ENCODE data around the gene TNFSF13. TPM values are rescaled to one million over a fixed set of nuclear protein-coding genes. Genes with fewer than 3 reads are reported as not detected.

TNFSF13 gene
- total RNA-seq, 1 donor from 2014 or later, result 1.7 TPM

DNA sequence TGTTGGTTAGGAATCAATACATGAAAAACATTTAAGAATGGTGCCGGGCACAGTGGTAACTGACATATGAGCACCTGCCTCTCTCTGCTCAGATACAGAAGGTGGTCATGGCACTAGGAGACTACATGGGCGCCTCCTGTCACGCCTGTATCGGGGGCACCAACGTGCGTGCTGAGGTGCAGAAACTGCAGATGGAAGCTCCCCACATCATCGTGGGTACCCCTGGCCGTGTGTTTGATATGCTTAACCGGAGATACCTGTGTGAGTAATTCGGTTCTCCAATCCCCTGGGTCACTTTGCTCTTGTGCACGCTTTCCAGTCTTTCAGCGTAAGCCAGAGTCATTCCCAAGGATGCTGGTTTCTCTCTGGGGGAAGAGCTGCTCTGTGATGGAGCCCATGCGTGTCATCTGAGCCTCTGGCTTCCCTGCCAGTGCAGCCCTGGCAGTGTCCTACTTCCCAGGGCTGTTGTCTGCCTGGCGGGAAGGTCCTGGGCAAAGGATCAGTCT, 17.9 kb downstream of the TNFSF13 start:
- H3K27me3 Mint-ChIP-seq (ENCODE audit: low read depth), result no peaks in the 10 kb centered on the region
- DNase-seq (ENCODE audit: low spot score), result no peak
- TF ChIP-seq, protein P1, sequence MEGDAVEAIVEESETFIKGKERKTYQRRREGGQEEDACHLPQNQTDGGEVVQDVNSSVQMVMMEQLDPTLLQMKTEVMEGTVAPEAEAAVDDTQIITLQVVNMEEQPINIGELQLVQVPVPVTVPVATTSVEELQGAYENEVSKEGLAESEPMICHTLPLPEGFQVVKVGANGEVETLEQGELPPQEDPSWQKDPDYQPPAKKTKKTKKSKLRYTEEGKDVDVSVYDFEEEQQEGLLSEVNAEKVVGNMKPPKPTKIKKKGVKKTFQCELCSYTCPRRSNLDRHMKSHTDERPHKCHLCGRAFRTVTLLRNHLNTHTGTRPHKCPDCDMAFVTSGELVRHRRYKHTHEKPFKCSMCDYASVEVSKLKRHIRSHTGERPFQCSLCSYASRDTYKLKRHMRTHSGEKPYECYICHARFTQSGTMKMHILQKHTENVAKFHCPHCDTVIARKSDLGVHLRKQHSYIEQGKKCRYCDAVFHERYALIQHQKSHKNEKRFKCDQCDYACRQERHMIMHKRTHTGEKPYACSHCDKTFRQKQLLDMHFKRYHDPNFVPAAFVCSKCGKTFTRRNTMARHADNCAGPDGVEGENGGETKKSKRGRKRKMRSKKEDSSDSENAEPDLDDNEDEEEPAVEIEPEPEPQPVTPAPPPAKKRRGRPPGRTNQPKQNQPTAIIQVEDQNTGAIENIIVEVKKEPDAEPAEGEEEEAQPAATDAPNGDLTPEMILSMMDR (IDR thresholded peaks at IDR 0.05), result no peak
- peaks cover 72% of the 10 kb centered on the region for H3K4me1 Mint-ChIP-seq (ENCODE audit: low read depth)
- H3K36me3 Mint-ChIP-seq (ENCODE audit: low read depth), result peaks cover 45% of the 10 kb centered on the region
- H3K9me3 Mint-ChIP-seq (ENCODE audit: low read depth), result no peaks in the 10 kb centered on the region
- H3K27ac Mint-ChIP-seq (ENCODE audit: unreplicated experiment), result peak overlapping the region; percentile 57
- H3K4me3 Mint-ChIP-seq (ENCODE audit: unreplicated experiment), result no peak overlapping the region

DNA sequence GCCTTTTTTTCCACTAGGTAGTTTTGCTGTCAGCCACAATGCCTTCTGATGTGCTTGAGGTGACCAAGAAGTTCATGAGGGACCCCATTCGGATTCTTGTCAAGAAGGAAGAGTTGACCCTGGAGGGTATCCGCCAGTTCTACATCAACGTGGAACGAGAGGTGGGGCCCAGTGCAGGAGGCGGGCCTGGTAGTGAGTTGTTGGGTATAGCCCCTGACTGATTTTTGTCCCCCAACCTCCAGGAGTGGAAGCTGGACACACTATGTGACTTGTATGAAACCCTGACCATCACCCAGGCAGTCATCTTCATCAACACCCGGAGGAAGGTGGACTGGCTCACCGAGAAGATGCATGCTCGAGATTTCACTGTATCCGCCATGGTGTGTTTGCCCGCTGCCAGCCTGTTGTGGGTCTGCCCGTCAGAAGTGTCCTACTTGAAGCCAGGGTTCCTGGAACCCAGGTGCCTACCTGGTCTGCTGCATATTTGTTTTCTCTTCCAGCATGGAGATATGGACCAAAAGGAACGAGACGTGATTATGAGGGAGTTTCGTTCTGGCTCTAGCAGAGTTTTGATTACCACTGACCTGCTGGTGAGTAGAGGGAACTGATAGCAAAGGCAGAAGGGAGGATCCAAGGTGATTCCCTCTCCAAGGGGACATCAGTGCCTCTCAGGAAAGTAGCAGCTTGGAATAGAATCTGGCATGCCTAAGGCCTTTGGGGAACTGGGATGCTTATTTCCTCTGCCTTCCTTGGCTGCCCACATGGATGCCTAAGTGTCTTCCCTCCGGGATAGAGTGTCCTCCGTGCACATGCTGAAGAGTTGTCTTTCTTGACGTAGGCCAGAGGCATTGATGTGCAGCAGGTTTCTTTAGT, 19.0 kb downstream of the TNFSF13 start:
- peaks cover 72% of the 10 kb centered on the region for H3K4me1 Mint-ChIP-seq (ENCODE audit: low read depth)
- peaks cover 46% of the 10 kb centered on the region for H3K36me3 Mint-ChIP-seq (ENCODE audit: low read depth)
- H3K27me3 Mint-ChIP-seq (ENCODE audit: low read depth), result no peaks in the 10 kb centered on the region
- no peak overlapping the region for H3K4me3 Mint-ChIP-seq (ENCODE audit: unreplicated experiment)
- no peaks in the 10 kb centered on the region for H3K9me3 Mint-ChIP-seq (ENCODE audit: low read depth)
- TF ChIP-seq, protein P1 (IDR thresholded peaks at IDR 0.05), result no peak
- H3K27ac Mint-ChIP-seq (ENCODE audit: unreplicated experiment), result peak overlapping the region; percentile 65
- DNase-seq (ENCODE audit: low spot score), result no peak

DNA sequence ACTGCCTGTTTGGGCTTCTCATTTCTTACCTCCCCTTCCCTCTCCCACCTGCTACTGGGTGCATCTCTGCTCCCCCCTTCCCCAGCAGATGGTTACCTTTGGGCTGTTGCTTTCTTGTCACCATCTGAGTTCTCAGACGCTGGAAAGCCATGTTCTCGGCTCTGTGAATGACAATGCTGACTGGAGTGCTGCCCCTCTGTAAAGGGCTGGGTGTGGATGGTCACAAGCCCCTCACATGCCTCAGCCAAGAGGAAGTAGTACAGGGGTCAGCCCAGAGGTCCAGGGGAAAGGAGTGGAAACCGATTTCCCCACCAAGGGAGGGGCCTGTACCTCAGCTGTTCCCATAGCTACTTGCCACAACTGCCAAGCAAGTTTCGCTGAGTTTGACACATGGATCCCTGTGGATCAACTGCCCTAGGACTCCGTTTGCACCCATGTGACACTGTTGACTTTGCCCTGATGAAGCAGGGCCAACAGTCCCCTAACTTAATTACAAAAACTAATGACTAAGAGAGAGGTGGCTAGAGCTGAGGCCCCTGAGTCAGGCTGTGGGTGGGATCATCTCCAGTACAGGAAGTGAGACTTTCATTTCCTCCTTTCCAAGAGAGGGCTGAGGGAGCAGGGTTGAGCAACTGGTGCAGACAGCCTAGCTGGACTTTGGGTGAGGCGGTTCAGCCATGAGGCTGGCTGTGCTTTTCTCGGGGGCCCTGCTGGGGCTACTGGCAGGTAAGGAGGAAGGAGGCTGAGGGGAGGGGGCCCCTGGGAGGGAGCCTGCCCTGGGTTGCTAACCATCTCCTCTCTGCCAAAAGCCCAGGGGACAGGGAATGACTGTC, 20.7 kb downstream of the TNFSF13 start, which contains the start of gene CD68:
Gene CD68, plus strand, starts transcription at position 638 of the 833 bp plus-strand sequence. Its CDS starts 40 bp downstream, at position 678.
- DNase-seq (ENCODE audit: low spot score), result no peak
- H3K4me1 Mint-ChIP-seq (ENCODE audit: low read depth), result peaks cover 74% of the 10 kb centered on the region
- H3K9me3 Mint-ChIP-seq (ENCODE audit: low read depth), result no peaks in the 10 kb centered on the region
- TF ChIP-seq, protein P1 (IDR thresholded peaks at IDR 0.05), result no peak
- H3K36me3 Mint-ChIP-seq (ENCODE audit: low read depth), result peaks cover 39% of the 10 kb centered on the region
- peak within 1 kb of the TSS; percentile 95 for H3K27ac Mint-ChIP-seq (ENCODE audit: unreplicated experiment)
- H3K4me3 Mint-ChIP-seq (ENCODE audit: unreplicated experiment), result no peak within 1 kb of the TSS
- no peaks in the 10 kb centered on the region for H3K27me3 Mint-ChIP-seq (ENCODE audit: low read depth)

- Mint-ChIP-seq H3K27ac (ENCODE audit: unreplicated experiment) (peak overlapping the region; percentile 95), H3K4me3 (ENCODE audit: unreplicated experiment) (no peak overlapping the region), H3K9me3 (ENCODE audit: low read depth) (no peaks in the 10 kb centered on the region), H3K36me3 (ENCODE audit: low read depth) (peaks cover 31% of the 10 kb centered on the region), H3K27me3 (ENCODE audit: low read depth) (no peaks in the 10 kb centered on the region), H3K4me1 (ENCODE audit: low read depth) (peaks cover 74% of the 10 kb centered on the region)
- DNase-seq (ENCODE audit: low spot score), result no peak
- TF ChIP-seq, protein P1 (IDR thresholded peaks at IDR 0.05), result no peak
Observed at GRCh38 chr17:7579834-7580603, 21.5 kb downstream of the TNFSF13 start.

Measured in chondrocyte (in vitro differentiated cells).